Loucy (cell line): ENCODE results near the gene TDRD9.

ENCODE experiments used
- EZH2phosphoT487 ChIP-seq: fragments of 200-600 bp; IDR thresholded peaks from 2 replicates; pipeline ENCODE4 v1.6.1; 2018; ENCODE audit warnings: antibody characterized with exemption, mild to moderate bottlenecking, moderate library complexity, borderline replicate concordance
- TF ChIP-seq, protein P1 (sequence below): fragments of 200-600 bp; sonication (generic); conservative IDR thresholded peaks from 2 replicates; pipeline ENCODE4 v1.5.1; 2014; ENCODE audit warnings: mild to moderate bottlenecking, antibody characterized with exemption, low read length

DNA sequence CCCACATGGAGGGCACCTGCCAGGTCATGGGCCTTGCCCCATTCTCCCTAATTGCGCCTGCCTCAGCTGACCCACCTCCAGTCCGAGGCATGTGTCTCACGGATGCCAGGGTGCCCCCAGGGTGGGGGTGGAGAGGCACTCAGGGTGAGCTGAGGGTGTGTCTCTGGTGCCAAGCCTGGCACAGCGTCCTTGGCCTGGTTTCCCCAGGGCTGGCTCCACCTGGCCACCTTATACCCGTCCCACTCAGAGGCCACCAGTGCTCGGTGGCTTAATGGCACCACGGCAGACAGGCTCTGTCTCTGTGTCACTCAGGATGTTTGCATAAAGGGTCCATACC, 33.6 kb upstream of the TDRD9 start:
- TF ChIP-seq, protein P1, sequence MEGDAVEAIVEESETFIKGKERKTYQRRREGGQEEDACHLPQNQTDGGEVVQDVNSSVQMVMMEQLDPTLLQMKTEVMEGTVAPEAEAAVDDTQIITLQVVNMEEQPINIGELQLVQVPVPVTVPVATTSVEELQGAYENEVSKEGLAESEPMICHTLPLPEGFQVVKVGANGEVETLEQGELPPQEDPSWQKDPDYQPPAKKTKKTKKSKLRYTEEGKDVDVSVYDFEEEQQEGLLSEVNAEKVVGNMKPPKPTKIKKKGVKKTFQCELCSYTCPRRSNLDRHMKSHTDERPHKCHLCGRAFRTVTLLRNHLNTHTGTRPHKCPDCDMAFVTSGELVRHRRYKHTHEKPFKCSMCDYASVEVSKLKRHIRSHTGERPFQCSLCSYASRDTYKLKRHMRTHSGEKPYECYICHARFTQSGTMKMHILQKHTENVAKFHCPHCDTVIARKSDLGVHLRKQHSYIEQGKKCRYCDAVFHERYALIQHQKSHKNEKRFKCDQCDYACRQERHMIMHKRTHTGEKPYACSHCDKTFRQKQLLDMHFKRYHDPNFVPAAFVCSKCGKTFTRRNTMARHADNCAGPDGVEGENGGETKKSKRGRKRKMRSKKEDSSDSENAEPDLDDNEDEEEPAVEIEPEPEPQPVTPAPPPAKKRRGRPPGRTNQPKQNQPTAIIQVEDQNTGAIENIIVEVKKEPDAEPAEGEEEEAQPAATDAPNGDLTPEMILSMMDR = no peak
- TF ChIP-seq EZH2phosphoT487 = no peak
